Activated CD4-positive, alpha-beta T cell treated with anti-CD3 and anti-CD28 coated beads, Interleukin-2, amount 10 ng/mL, durations not matched to agents 7 days and 5 days (primary cell): Measurements from ENCODE around the gene MYO19. TPM values are rescaled to one million over a fixed set of nuclear protein-coding genes. Genes with fewer than 3 reads are reported as not detected.
A peak's percentile ranks its signal among the peaks of the same experiment; 100 is the strongest.
"Not testable (repeated sequence)": the region's sequence is repeated elsewhere in the genome, so short reads cannot be mapped to it uniquely, and the experiment has no call there.

ENCODE experiments used
- CTCF ChIA-PET: fragments of 350-600 bp; sonication (Branson Sonifier 250); formaldehyde crosslinking; loops from one replicate; lab custom pipeline; 2021; ENCODE audit warnings: antibody characterized with exemption; lab: Charles Lee
- POLR2A ChIA-PET: fragments of 350-600 bp; sonication (Branson Sonifier 250); formaldehyde crosslinking; loops from one replicate; lab custom pipeline; 2021; ENCODE audit warnings: antibody characterized with exemption; lab: Charles Lee
- DNase-seq: peaks from one replicate; pipeline ENCODE4 v3.0.0-alpha.2; 2020
- H3K27ac Mint-ChIP-seq: one replicate; pipeline ENCODE4 v1.8.0; 2021; ENCODE audit warnings: mild to moderate bottlenecking, moderate library complexity, mixed read lengths
- H3K27me3 Mint-ChIP-seq: one replicate; pipeline ENCODE4 v1.8.0; 2021; ENCODE audit warnings: mixed read lengths
- H3K36me3 Mint-ChIP-seq: one replicate; pipeline ENCODE4 v1.8.0; 2021; ENCODE audit warnings: low read depth, mixed read lengths
- H3K4me1 Mint-ChIP-seq: one replicate; pipeline ENCODE4 v1.8.0; 2021; ENCODE audit warnings: mixed read lengths
- H3K4me3 Mint-ChIP-seq: one replicate; pipeline ENCODE4 v1.8.0; 2021; ENCODE audit warnings: mild to moderate bottlenecking, moderate library complexity, mixed read lengths
- H3K9me3 Mint-ChIP-seq: one replicate; pipeline ENCODE4 v1.8.0; 2021; ENCODE audit warnings: mixed read lengths
- total RNA-seq, 2 experiments: library from RNA; stranded (reverse); gene quantifications; one replicate each; pipeline ENCODE4 v1.2.3, GENCODE V29; 2021

Gene MYO19
- total RNA-seq, 2 experiments from 2014 or later, result 125 to 127 TPM

GRCh38 chr17:36495076-36495578, 39.5 kb downstream of the MYO19 start:
- DNase-seq, result no peak
- ChIA-PET CTCF (no interaction called here), POLR2A (interaction anchor here (0.6 kb wide), 1 partner anchor 11 kb away, joined by 3 read pairs; no protein-coding TSS in a partner anchor)
- Mint-ChIP-seq H3K36me3 (peaks cover 50% of the 10 kb centered on the region), H3K4me1 (peaks cover 8% of the 10 kb centered on the region), H3K27ac (no peak overlapping the region), H3K9me3 (no peaks in the 10 kb centered on the region), H3K4me3 (no peak overlapping the region), H3K27me3 (no peaks in the 10 kb centered on the region)

- Mint-ChIP-seq H3K27ac (no peak overlapping the region), H3K36me3 (peaks cover 53% of the 10 kb centered on the region), H3K4me1 (peaks cover 11% of the 10 kb centered on the region), H3K27me3 (no peaks in the 10 kb centered on the region), H3K9me3 (no peaks in the 10 kb centered on the region), H3K4me3 (no peak overlapping the region)
- no peak for DNase-seq
- ChIA-PET CTCF (interaction anchor here (1.2 kb wide), 1 partner anchor 11 kb away, joined by 3 read pairs; no protein-coding TSS in a partner anchor), POLR2A (interaction anchor here (0.6 kb wide), 1 partner anchor 11 kb away, joined by 3 read pairs; no protein-coding TSS in a partner anchor)
Observed at GRCh38 chr17:36494674-36495073, 40.0 kb downstream of the MYO19 start.

GRCh38 chr17:36493956-36494355, 40.7 kb downstream of the MYO19 start:
- Mint-ChIP-seq H3K9me3 (no peaks in the 10 kb centered on the region), H3K4me3 (no peak overlapping the region), H3K4me1 (peaks cover 15% of the 10 kb centered on the region), H3K27ac (no peak overlapping the region), H3K27me3 (no peaks in the 10 kb centered on the region), H3K36me3 (peaks cover 55% of the 10 kb centered on the region)
- no peak for DNase-seq
- POLR2A ChIA-PET, result no interaction called here
- CTCF ChIA-PET, result interaction anchor here (1.2 kb wide), 1 partner anchor 12 kb away, joined by 3 read pairs; no protein-coding TSS in a partner anchor

GRCh38 chr17:36486204-36487194, 48.2 kb downstream of the MYO19 start, which contains the start of gene ZNHIT3:
Gene ZNHIT3, plus strand, starts transcription at chr17:36486681. Its CDS starts 19 bp downstream, at chr17:36486700.
- peak; percentile 95 for DNase-seq
- H3K9me3 Mint-ChIP-seq, result no peaks in the 10 kb centered on the region
- peaks cover 10% of the 10 kb centered on the region for H3K27me3 Mint-ChIP-seq
- peaks cover 57% of the 10 kb centered on the region for H3K4me1 Mint-ChIP-seq
- H3K36me3 Mint-ChIP-seq, result peaks cover 19% of the 10 kb centered on the region
- H3K4me3 Mint-ChIP-seq, result peak within 1 kb of the TSS; percentile 94
- POLR2A ChIA-PET, result interaction anchor here (0.7 kb wide), 1 partner anchor 12 kb away, joined by 3 read pairs; no protein-coding TSS in a partner anchor
- CTCF ChIA-PET, result no interaction called here
- H3K27ac Mint-ChIP-seq, result peak within 1 kb of the TSS; percentile 98

- no peaks in the 10 kb centered on the region for H3K9me3 Mint-ChIP-seq
- ChIA-PET POLR2A (interaction anchor here (0.7 kb wide), 1 partner anchor 13 kb away, joined by 3 read pairs; no protein-coding TSS in a partner anchor), CTCF (no interaction called here)
- peaks cover 53% of the 10 kb centered on the region for H3K4me1 Mint-ChIP-seq
- H3K36me3 Mint-ChIP-seq, result peaks cover 15% of the 10 kb centered on the region
- no peak for DNase-seq
- H3K27me3 Mint-ChIP-seq, result peaks cover 14% of the 10 kb centered on the region
- H3K4me3 Mint-ChIP-seq, result peak overlapping the region; percentile 94
- H3K27ac Mint-ChIP-seq, result peak overlapping the region; percentile 98
Observed at GRCh38 chr17:36485805-36486203, 48.9 kb downstream of the MYO19 start.

GRCh38 chr17:36485027-36485426, 49.6 kb downstream of the MYO19 start:
- no peak for DNase-seq
- Mint-ChIP-seq H3K27me3 (peaks cover 17% of the 10 kb centered on the region), H3K27ac (peak overlapping the region; percentile 9), H3K36me3 (peaks cover 11% of the 10 kb centered on the region), H3K4me1 (peaks cover 49% of the 10 kb centered on the region), H3K4me3 (peak overlapping the region; percentile 94), H3K9me3 (no peaks in the 10 kb centered on the region)
- POLR2A ChIA-PET, result no interaction called here
- CTCF ChIA-PET, result interaction anchor here (0.6 kb wide), 1 partner anchor 38 kb away, joined by 4 read pairs; no protein-coding TSS in a partner anchor

- DNase-seq, H3K4me3 Mint-ChIP-seq, POLR2A ChIA-PET, H3K36me3 Mint-ChIP-seq, H3K9me3 Mint-ChIP-seq: not testable (repeated sequence)
- CTCF ChIA-PET, result interaction anchor here (1.0 to 1.2 kb wide), 3 partner anchors 14 to 291 kb away, joined by 3 to 4 read pairs (median 3); no protein-coding TSS in a partner anchor
- peak overlapping the region; percentile 21 for H3K27ac Mint-ChIP-seq
- peaks cover 44% of the 10 kb centered on the region for H3K4me1 Mint-ChIP-seq
- H3K27me3 Mint-ChIP-seq, result peaks cover 19% of the 10 kb centered on the region
Observed at GRCh38 chr17:36484021-36484420, 50.6 kb downstream of the MYO19 start.

- peak; percentile 78 for DNase-seq
- H3K9me3 Mint-ChIP-seq, result no peaks in the 10 kb centered on the region
- H3K4me3 Mint-ChIP-seq, result peak overlapping the region; percentile 49
- CTCF ChIA-PET, result interaction anchor here (0.5 to 1.9 kb wide), 9 partner anchors 9 to 844 kb away, joined by 3 to 13 read pairs (median 4); no protein-coding TSS in a partner anchor
- peaks cover 2% of the 10 kb centered on the region for H3K36me3 Mint-ChIP-seq
- H3K27me3 Mint-ChIP-seq, result peaks cover 22% of the 10 kb centered on the region
- peak overlapping the region; percentile 19 for H3K27ac Mint-ChIP-seq
- POLR2A ChIA-PET, result no interaction called here
- H3K4me1 Mint-ChIP-seq, result peaks cover 40% of the 10 kb centered on the region
Observed at GRCh38 chr17:36482611-36483504, 51.8 kb downstream of the MYO19 start.

GRCh38 chr17:36481829-36482228, 52.8 kb downstream of the MYO19 start:
- peaks cover 2% of the 10 kb centered on the region for H3K36me3 Mint-ChIP-seq
- H3K4me3 Mint-ChIP-seq, result no peak overlapping the region
- H3K27ac Mint-ChIP-seq, result no peak overlapping the region
- ChIA-PET POLR2A (no interaction called here), CTCF (interaction anchor here (0.6 to 1.9 kb wide), 2 partner anchors 10 to 19 kb away, joined by 4 to 13 read pairs; no protein-coding TSS in a partner anchor)
- no peak for DNase-seq
- H3K9me3 Mint-ChIP-seq, result no peaks in the 10 kb centered on the region
- H3K4me1 Mint-ChIP-seq, result peaks cover 31% of the 10 kb centered on the region
- peaks cover 28% of the 10 kb centered on the region for H3K27me3 Mint-ChIP-seq

GRCh38 chr17:36475346-36475970, 59.2 kb downstream of the MYO19 start:
- Mint-ChIP-seq H3K27me3 (peaks cover 26% of the 10 kb centered on the region), H3K36me3 (no peaks in the 10 kb centered on the region), H3K9me3 (no peaks in the 10 kb centered on the region), H3K4me1 (no peaks in the 10 kb centered on the region), H3K4me3 (no peak overlapping the region), H3K27ac (no peak overlapping the region)
- CTCF ChIA-PET, result no interaction called here
- no peak for DNase-seq
- POLR2A ChIA-PET, result no interaction called here

GRCh38 chr17:36474571-36474970, 60.1 kb downstream of the MYO19 start:
- H3K27me3 Mint-ChIP-seq, result peaks cover 23% of the 10 kb centered on the region
- POLR2A ChIA-PET, result no interaction called here
- H3K27ac Mint-ChIP-seq, result no peak overlapping the region
- H3K36me3 Mint-ChIP-seq, result no peaks in the 10 kb centered on the region
- no peak overlapping the region for H3K4me3 Mint-ChIP-seq
- no peaks in the 10 kb centered on the region for H3K9me3 Mint-ChIP-seq
- CTCF ChIA-PET, result no interaction called here
- H3K4me1 Mint-ChIP-seq, result no peaks in the 10 kb centered on the region
- DNase-seq, result no peak
